Measurements from ENCODE around the gene TRAF1. TPM values are rescaled to one million over a fixed set of nuclear protein-coding genes. Genes with fewer than 3 reads are reported as not detected.

The TRAF1 gene
- total RNA-seq, 4 donors from 2014 or later: 1.2 to 14.3 (median 7.1) TPM

- Histone ChIP-seq H3K27me3 (no peaks in the 10 kb centered on the region), H3K4me3 (no peak overlapping the region), H3K4me1 (peaks cover 0 to 24% (median 11%) of the 10 kb centered on the region in 3 donors), H3K9me3 (no peaks in the 10 kb centered on the region), H3K27ac (peak overlapping the region in 3 of 4 donors; percentile 91 to 94 (median 94)), H3K36me3 (peaks cover 0 to 68% of the 10 kb centered on the region in 2 donors)
- no peak for ATAC-seq
- TF ChIP-seq POLR2A (IDR thresholded peaks at IDR 0.05) (no peak), POLR2AphosphoS5 (IDR thresholded peaks at IDR 0.05) (no peak), CTCF (IDR thresholded peaks at IDR 0.05) (no peak), EP300 (IDR thresholded peaks at IDR 0.05) (no peak)
- whole genome bisulfite sequencing, 2 donors (ENCODE audit: low coverage in 1 of 2): 80% methylated on average over 1 of the region's 9 CpGs; no CpG with 5 or more reads in 1 of the 2 donors
Measured at GRCh38 chr9:120870206-120870605, 56.4 kb downstream of the TRAF1 start.

- ATAC-seq: no peak
Measured at GRCh38 chr9:120869726-120870125, 56.9 kb downstream of the TRAF1 start.

GRCh38 chr9:120869360-120869687 lies 57.3 kb downstream of the TRAF1 start:
- Histone ChIP-seq H3K4me3 (peak overlapping the region; percentile 28 to 59), H3K9me3 (no peaks in the 10 kb centered on the region), H3K27me3 (no peaks in the 10 kb centered on the region), H3K36me3 (peaks cover 0 to 68% of the 10 kb centered on the region in 2 donors), H3K27ac (peak overlapping the region; percentile 63 to 94 (median 92)), H3K4me1 (peaks cover 0 to 24% (median 11%) of the 10 kb centered on the region in 3 donors)
- ATAC-seq: no peak
- TF ChIP-seq EP300 (IDR thresholded peaks at IDR 0.05) (no peak), POLR2A (IDR thresholded peaks at IDR 0.05) (peak in 1 of 2 donors; percentile 4)
- WGBS, 2 donors (ENCODE audit: low coverage in 1 of 2): 35 to 60% methylated on average over 4 of the region's 10 CpGs

More at GRCh38 chr9:120869726-120870125, 56.9 kb downstream of the TRAF1 start:
- Histone ChIP-seq H3K36me3 (peaks cover 0 to 70% of the 10 kb centered on the region in 2 donors), H3K4me3 (no peak overlapping the region), H3K4me1 (peaks cover 0 to 24% (median 11%) of the 10 kb centered on the region in 3 donors), H3K27ac (peak overlapping the region; percentile 63 to 94 (median 92)), H3K27me3 (no peaks in the 10 kb centered on the region), H3K9me3 (no peaks in the 10 kb centered on the region)
- no peak for TF ChIP-seq POLR2AphosphoS5 (IDR thresholded peaks at IDR 0.05)
- TF ChIP-seq CTCF (IDR thresholded peaks at IDR 0.05): no peak
- TF ChIP-seq POLR2A (IDR thresholded peaks at IDR 0.05): no peak
- TF ChIP-seq EP300 (IDR thresholded peaks at IDR 0.05): no peak
- WGBS, 2 donors (ENCODE audit: low coverage in 1 of 2): 100% methylated on average over 1 of the region's 10 CpGs; no CpG with 5 or more reads in 1 of the 2 donors

- Histone ChIP-seq H3K27me3 (no peaks in the 10 kb centered on the region), H3K36me3 (peaks cover 0 to 68% of the 10 kb centered on the region in 2 donors)
- 0% methylated on average over 2 of the region's 52 CpGs; no CpG with 5 or more reads in 1 of the 2 donors for WGBS, 2 donors (ENCODE audit: low coverage in 1 of 2)
Measured at GRCh38 chr9:120868676-120869359, 57.8 kb downstream of the TRAF1 start.

GRCh38 chr9:120868339-120868675 lies 58.3 kb downstream of the TRAF1 start:
- peak overlapping the region; percentile 33 to 59 for H3K4me3 ChIP-seq
- peak; percentile 59 for ATAC-seq
- no peaks in the 10 kb centered on the region for H3K27me3 ChIP-seq
- H3K4me1 ChIP-seq: peaks cover 0 to 24% (median 11%) of the 10 kb centered on the region in 3 donors
- H3K9me3 ChIP-seq: no peaks in the 10 kb centered on the region
- WGBS, 2 donors (ENCODE audit: low coverage in 1 of 2): 8 to 42% methylated on average over 6 to 9 of the region's 11 CpGs
- peak overlapping the region; percentile 86 to 94 (median 92) for H3K27ac ChIP-seq
- peaks cover 0 to 68% of the 10 kb centered on the region in 2 donors for H3K36me3 ChIP-seq
- TF ChIP-seq POLR2A (IDR thresholded peaks at IDR 0.05): peak; percentile 9 to 29
- peak; percentile 70 for TF ChIP-seq POLR2AphosphoS5 (IDR thresholded peaks at IDR 0.05)
- no peak for TF ChIP-seq EP300 (IDR thresholded peaks at IDR 0.05)
- peak in 3 of 4 experiments; percentile 21 to 25 (median 23) for TF ChIP-seq CTCF (IDR thresholded peaks at IDR 0.05)

More at GRCh38 chr9:120868676-120869359, 57.8 kb downstream of the TRAF1 start:
- H3K9me3 ChIP-seq: no peaks in the 10 kb centered on the region
- H3K27ac ChIP-seq: peak overlapping the region; percentile 86 to 94 (median 92)
- no peak for TF ChIP-seq EP300 (IDR thresholded peaks at IDR 0.05)
- TF ChIP-seq CTCF (IDR thresholded peaks at IDR 0.05): peak in 3 of 4 experiments; percentile 41 to 76 (median 56)
- TF ChIP-seq POLR2AphosphoS5 (IDR thresholded peaks at IDR 0.05): peak; percentile 66
- TF ChIP-seq POLR2A (IDR thresholded peaks at IDR 0.05): peak; percentile 44 to 58
- peak; percentile 95 for ATAC-seq
- peak overlapping the region; percentile 33 to 59 for H3K4me3 ChIP-seq
- peaks cover 0 to 24% (median 11%) of the 10 kb centered on the region in 3 donors for H3K4me1 ChIP-seq
